ENCODE results near the gene ALDH3B2. TPM values are rescaled to one million over a fixed set of nuclear protein-coding genes. Genes with fewer than 3 reads are reported as not detected.
"Not testable (repeated sequence)": the region's sequence is repeated elsewhere in the genome, so short reads cannot be mapped to it uniquely, and the experiment has no call there.

Gene ALDH3B2
- total RNA-seq, 1 experiment from 2014 or later, result not detected

DNA sequence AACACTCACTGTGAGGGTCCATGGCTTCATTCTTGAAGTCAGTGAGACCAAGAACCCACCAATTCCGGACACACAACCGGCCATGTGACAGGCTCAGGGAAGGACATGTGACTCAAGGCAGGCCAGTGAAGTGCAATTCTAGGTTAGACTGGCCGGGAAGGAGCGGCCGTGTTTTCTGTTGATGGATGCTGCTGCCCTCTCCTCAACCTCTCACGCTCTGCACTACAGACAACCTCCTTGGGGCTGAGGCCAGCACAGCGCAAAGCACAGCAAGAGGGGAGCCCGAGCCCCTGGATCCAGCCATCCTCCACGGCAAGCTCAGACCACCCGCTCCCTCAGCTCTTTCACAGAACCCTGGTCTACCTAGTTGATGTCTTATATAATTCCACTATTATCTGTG, 47.5 kb downstream of the ALDH3B2 start:
- Histone ChIP-seq H3K4me3 (replicated peaks in 1 of 2; ENCODE audit: low read depth in 1 of 2, low read length in 2 of 2) (no peak overlapping the region), H2AFZ (ENCODE audit: low read depth, low read length, poor library complexity, severe bottlenecking) (no peak overlapping the region), H3K9me3 (ENCODE audit: control insufficient read depth in 1 of 2, insufficient read depth in 1 of 2, low read depth in 1 of 2, low read length in 2 of 2) (no peaks in the 10 kb centered on the region), H3K9me2 (ENCODE audit: insufficient read depth) (no peaks in the 10 kb centered on the region), H3K27ac (ENCODE audit: low read depth, low read length) (no peak overlapping the region), H3K36me3 (ENCODE audit: control insufficient read depth in 1 of 2, insufficient read depth in 2 of 2, low read length in 2 of 2) (no peaks in the 10 kb centered on the region), H3K9ac (ENCODE audit: low read length) (no peak overlapping the region), H3K4me1 (ENCODE audit: control insufficient read depth in 1 of 2, insufficient read depth in 2 of 2, low read length in 2 of 2) (peaks cover 5 to 25% of the 10 kb centered on the region in 2 experiments; a peak in 3 of 4 replicates), H3K79me2 (ENCODE audit: insufficient read depth, low read length) (no peaks in the 10 kb centered on the region), H3K4me2 (ENCODE audit: low read length) (no peak overlapping the region), H4K20me1 (ENCODE audit: insufficient read depth) (no peaks in the 10 kb centered on the region), H3K27me3 (ENCODE audit: insufficient read depth, low read length) (no peaks in the 10 kb centered on the region)
- DNase-seq (ENCODE audit: low read depth, low spot score) (no peak), ATAC-seq (no peak)
- intact Hi-C loops (cut with micrococcal nuclease), result no loop called here
- BruUV-seq (replicated peaks), result no TSS peak
- POLR2A ChIA-PET, result no interaction called here
- no peak for TF ChIP-seq FOSL1 (IDR thresholded peaks at IDR 0.05; ENCODE audit: low read depth)
- no peak for TF ChIP-seq SP1 (IDR thresholded peaks at IDR 0.05; ENCODE audit: low read depth)
- TF ChIP-seq ELF1 (IDR thresholded peaks at IDR 0.05; ENCODE audit: borderline replicate concordance, low read depth), result no peak
- TF ChIP-seq, protein P1, sequence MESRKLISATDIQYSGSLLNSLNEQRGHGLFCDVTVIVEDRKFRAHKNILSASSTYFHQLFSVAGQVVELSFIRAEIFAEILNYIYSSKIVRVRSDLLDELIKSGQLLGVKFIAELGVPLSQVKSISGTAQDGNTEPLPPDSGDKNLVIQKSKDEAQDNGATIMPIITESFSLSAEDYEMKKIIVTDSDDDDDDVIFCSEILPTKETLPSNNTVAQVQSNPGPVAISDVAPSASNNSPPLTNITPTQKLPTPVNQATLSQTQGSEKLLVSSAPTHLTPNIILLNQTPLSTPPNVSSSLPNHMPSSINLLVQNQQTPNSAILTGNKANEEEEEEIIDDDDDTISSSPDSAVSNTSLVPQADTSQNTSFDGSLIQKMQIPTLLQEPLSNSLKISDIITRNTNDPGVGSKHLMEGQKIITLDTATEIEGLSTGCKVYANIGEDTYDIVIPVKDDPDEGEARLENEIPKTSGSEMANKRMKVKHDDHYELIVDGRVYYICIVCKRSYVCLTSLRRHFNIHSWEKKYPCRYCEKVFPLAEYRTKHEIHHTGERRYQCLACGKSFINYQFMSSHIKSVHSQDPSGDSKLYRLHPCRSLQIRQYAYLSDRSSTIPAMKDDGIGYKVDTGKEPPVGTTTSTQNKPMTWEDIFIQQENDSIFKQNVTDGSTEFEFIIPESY (IDR thresholded peaks at IDR 0.05; ENCODE audit: extremely low read depth, insufficient replicate concordance, low read length), result no peak
- TF ChIP-seq ZNF274 (IDR thresholded peaks at IDR 0.05; ENCODE audit: low read depth, low read length), result no peak
- TF ChIP-seq CBX3 (IDR thresholded peaks at IDR 0.05; ENCODE audit: low read depth), result no peak
- no peak for TF ChIP-seq TCF7L2 (IDR thresholded peaks at IDR 0.05; ENCODE audit: borderline replicate concordance, extremely low read depth, insufficient read depth, insufficient read length)
- TF ChIP-seq SRF (IDR thresholded peaks at IDR 0.05; ENCODE audit: low read depth), result no peak
- TF ChIP-seq, protein P2, sequence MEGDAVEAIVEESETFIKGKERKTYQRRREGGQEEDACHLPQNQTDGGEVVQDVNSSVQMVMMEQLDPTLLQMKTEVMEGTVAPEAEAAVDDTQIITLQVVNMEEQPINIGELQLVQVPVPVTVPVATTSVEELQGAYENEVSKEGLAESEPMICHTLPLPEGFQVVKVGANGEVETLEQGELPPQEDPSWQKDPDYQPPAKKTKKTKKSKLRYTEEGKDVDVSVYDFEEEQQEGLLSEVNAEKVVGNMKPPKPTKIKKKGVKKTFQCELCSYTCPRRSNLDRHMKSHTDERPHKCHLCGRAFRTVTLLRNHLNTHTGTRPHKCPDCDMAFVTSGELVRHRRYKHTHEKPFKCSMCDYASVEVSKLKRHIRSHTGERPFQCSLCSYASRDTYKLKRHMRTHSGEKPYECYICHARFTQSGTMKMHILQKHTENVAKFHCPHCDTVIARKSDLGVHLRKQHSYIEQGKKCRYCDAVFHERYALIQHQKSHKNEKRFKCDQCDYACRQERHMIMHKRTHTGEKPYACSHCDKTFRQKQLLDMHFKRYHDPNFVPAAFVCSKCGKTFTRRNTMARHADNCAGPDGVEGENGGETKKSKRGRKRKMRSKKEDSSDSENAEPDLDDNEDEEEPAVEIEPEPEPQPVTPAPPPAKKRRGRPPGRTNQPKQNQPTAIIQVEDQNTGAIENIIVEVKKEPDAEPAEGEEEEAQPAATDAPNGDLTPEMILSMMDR (IDR thresholded peaks at IDR 0.05 in 2 of 3, conservative IDR thresholded peaks at IDR 0.05 in 1 of 3; ENCODE audit: borderline replicate concordance in 1 of 3, insufficient read depth in 1 of 3, low read depth in 2 of 3, low read length in 2 of 3), result no peak
- TF ChIP-seq EZH2phosphoT487 (IDR thresholded peaks at IDR 0.05; ENCODE audit: borderline replicate concordance), result no peak
- TF ChIP-seq, protein P3, sequence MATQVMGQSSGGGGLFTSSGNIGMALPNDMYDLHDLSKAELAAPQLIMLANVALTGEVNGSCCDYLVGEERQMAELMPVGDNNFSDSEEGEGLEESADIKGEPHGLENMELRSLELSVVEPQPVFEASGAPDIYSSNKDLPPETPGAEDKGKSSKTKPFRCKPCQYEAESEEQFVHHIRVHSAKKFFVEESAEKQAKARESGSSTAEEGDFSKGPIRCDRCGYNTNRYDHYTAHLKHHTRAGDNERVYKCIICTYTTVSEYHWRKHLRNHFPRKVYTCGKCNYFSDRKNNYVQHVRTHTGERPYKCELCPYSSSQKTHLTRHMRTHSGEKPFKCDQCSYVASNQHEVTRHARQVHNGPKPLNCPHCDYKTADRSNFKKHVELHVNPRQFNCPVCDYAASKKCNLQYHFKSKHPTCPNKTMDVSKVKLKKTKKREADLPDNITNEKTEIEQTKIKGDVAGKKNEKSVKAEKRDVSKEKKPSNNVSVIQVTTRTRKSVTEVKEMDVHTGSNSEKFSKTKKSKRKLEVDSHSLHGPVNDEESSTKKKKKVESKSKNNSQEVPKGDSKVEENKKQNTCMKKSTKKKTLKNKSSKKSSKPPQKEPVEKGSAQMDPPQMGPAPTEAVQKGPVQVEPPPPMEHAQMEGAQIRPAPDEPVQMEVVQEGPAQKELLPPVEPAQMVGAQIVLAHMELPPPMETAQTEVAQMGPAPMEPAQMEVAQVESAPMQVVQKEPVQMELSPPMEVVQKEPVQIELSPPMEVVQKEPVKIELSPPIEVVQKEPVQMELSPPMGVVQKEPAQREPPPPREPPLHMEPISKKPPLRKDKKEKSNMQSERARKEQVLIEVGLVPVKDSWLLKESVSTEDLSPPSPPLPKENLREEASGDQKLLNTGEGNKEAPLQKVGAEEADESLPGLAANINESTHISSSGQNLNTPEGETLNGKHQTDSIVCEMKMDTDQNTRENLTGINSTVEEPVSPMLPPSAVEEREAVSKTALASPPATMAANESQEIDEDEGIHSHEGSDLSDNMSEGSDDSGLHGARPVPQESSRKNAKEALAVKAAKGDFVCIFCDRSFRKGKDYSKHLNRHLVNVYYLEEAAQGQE (IDR thresholded peaks at IDR 0.05; ENCODE audit: low read depth), result no peak
- CTCF ChIA-PET, result interaction anchor here (1.6 kb wide), 1 partner anchor 65 kb away, joined by 4 read pairs; no protein-coding TSS in a partner anchor
- RAD21 ChIA-PET (ENCODE audit: low non-redundant PET in 1 of 2, low total read pairs in 2 of 2, uncharacterized antibody in 2 of 2, unreplicated experiment in 2 of 2), result no interaction called here

DNA sequence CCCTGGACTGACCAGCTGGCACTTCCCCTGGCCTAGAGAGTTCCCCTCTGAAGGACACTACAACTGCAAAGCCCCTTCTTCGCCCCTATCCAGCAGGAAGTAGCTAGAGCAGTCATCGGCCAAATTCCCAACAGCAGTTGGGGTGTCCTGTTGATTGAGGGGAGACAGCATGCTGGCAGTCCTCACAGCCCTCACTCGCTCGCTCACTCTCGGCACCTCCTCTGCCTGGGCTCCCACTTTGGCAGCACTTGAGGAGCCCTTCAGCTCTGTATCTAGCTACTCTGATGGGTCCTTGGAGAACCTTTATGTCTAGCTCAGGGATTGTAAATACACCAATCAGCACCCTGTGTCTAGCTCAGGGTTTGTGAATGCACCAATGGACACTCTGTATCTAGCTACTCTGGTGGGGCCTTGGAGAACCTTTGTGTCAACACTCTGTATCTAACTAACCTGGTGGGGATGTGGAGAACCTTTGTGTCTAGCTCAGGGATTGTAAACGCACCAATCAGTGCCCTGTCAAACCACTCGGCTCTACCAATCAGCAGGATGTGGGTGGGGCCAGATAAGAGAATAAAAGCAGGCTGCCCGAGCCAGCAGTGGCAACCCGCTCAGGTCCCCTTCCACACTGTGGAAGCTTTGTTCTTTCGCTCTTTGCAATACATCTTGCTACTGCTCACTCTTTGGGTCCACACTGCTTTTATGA, 48.1 kb downstream of the ALDH3B2 start:
- H2AFZ ChIP-seq (ENCODE audit: low read depth, low read length, poor library complexity, severe bottlenecking); H3K9ac ChIP-seq (ENCODE audit: low read length); H3K4me2 ChIP-seq (ENCODE audit: low read length); POLR2A ChIA-PET; H3K27ac ChIP-seq (ENCODE audit: low read depth, low read length); H4K20me1 ChIP-seq (ENCODE audit: insufficient read depth); H3K36me3 ChIP-seq (ENCODE audit: control insufficient read depth in 1 of 2, insufficient read depth in 2 of 2, low read length in 2 of 2); H3K9me3 ChIP-seq (ENCODE audit: control insufficient read depth in 1 of 2, insufficient read depth in 1 of 2, low read depth in 1 of 2, low read length in 2 of 2); H3K79me2 ChIP-seq (ENCODE audit: insufficient read depth, low read length); H3K27me3 ChIP-seq (ENCODE audit: insufficient read depth, low read length); H3K9me2 ChIP-seq (ENCODE audit: insufficient read depth); RAD21 ChIA-PET (ENCODE audit: low non-redundant PET in 1 of 2, low total read pairs in 2 of 2, uncharacterized antibody in 2 of 2, unreplicated experiment in 2 of 2); CTCF ChIA-PET; ATAC-seq; DNase-seq (ENCODE audit: low read depth, low spot score); H3K4me3 ChIP-seq (replicated peaks in 1 of 2; ENCODE audit: low read depth in 1 of 2, low read length in 2 of 2); intact Hi-C loops (cut with micrococcal nuclease); BruUV-seq (replicated peaks): not testable (repeated sequence)
- peaks cover 5 to 24% of the 10 kb centered on the region in 2 experiments; a peak in 3 of 4 replicates for H3K4me1 ChIP-seq (ENCODE audit: control insufficient read depth in 1 of 2, insufficient read depth in 2 of 2, low read length in 2 of 2)

All from HCT116 (cell line).